GM12891 (cell line): ENCODE measurements around the gene MZB1.

ENCODE experiments used
- PAX5 ChIP-seq: IDR thresholded peaks from 2 replicates; pipeline ENCODE4 v1.6.1; 2011; ENCODE audit warnings: low read length, moderate library complexity, mild to moderate bottlenecking; ENCODE audit not compliant: insufficient read depth, severe bottlenecking
- POLR2A ChIP-seq: IDR thresholded peaks from 2 replicates; pipeline ENCODE4 v1.6.1; 2011; ENCODE audit warnings: low read depth, low read length, control low read depth
- POLR2AphosphoS5 ChIP-seq: IDR thresholded peaks from 2 replicates; pipeline ENCODE4 v1.6.1; 2011; ENCODE audit warnings: low read depth, low read length, control low read depth
- POU2F2 ChIP-seq: IDR thresholded peaks from 2 replicates; pipeline ENCODE4 v1.6.1; 2011; ENCODE audit warnings: low read depth, mild to moderate bottlenecking, control low read depth, low read length, moderate library complexity
- SPI1 ChIP-seq: IDR thresholded peaks from 2 replicates; pipeline ENCODE4 v1.6.1; 2011; ENCODE audit warnings: low read depth, low read length, control low read depth
- TAF1 ChIP-seq: IDR thresholded peaks from 2 replicates; pipeline ENCODE4 v1.6.1; 2011; ENCODE audit warnings: low read depth, low read length, control low read depth

DNA sequence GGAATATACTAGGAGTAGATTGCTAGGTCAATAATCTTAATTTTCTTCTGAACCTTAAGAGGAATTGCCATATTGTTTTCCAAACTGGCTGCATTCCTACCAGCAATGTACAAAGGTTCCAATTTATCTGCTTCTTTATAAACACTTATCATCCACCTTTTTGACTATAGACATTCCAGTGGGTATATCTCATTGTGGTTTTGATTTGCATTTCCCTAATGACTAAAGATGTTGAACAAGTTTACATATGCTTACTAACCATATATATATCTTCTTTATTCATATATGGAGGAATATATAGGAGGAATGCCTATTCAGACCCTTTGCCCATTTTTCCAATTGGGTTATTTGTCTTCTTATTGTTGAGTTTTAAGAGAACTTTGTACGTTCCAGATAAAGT lies 42.0 kb upstream of the MZB1 start:
- TF ChIP-seq TAF1 = no peak
- TF ChIP-seq POLR2AphosphoS5 = no peak
- no peak for TF ChIP-seq POLR2A
- no peak for TF ChIP-seq SPI1
- TF ChIP-seq PAX5 = no peak
- no peak for TF ChIP-seq POU2F2
